GM21825 (cell line): ENCODE data around the gene PHTF2.

Source experiments
- ATAC-seq: cut with Tn5 transposase; IDR thresholded peaks from one replicate; pipeline ENCODE4 v1.9.1; 2021; ENCODE audit warnings: mild to moderate bottlenecking, moderate library complexity; ENCODE audit not compliant: unreplicated experiment

Gene PHTF2

GRCh38 chr7:77918676-77919075, 120.1 kb downstream of the PHTF2 start:
- ATAC-seq = no peak

DNA sequence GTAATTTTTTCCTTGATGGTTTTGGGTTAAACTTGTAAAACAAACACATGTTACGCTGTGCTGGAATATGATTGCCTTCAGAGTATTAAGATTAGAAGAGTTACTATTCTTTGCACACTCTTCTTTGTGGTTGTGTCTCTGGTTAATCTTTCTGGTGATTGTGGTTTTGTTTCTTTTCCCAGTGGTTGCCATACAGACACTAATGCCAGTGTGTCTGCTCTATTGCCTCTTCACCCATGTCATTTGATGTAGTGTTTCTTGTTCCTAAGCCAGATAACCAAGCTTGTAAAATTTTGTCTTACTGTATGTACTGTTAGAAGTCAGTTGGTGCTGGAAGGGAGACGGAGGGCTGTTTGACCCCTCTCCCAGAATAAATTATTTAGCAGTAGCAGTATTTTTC, 124.8 kb downstream of the PHTF2 start:
- ATAC-seq = peak; percentile 52

DNA sequence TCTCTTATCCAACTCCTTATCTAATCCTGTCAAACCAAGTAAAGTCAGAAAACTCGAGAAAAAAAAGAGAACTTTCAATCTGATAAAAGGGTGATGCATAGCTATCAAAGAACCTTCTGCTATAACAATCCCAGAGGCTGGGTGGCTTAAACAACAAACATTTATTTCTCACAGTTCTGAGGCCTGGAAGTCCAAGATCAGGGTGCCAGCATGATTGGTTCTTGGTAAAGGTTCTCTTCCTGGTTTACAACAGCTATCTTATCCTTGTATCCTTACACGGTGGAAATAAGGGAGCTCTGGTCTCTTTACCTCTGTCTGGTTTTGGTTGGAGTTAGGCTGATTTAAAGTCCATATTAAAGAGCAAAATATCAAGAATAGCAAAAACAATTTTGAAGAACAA, 131.9 kb downstream of the PHTF2 start:
- ATAC-seq = no peak

DNA sequence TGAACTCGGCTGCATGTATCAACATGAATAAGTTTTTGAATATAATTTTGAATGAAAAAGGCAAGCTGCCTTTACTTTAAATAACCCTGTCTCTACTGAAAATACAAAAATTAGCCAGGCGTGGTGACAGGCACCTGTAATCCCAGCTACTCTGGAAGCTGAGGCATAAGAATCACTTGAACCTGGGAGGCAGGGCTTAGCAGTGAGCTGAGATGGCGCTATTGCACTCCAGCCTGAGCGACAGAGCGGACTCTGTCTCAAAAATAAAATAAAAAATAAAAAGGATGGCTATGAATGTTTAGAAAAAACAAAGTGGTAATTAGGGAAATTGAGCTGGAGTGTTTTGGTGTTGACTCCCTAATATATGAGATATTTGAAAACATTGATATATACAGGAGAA, 133.3 kb downstream of the PHTF2 start:
- ATAC-seq = no peak

- no peak for ATAC-seq
These were observed 134.8 kb downstream of the PHTF2 start for GRCh38 chr7:77933394-77933793.

DNA sequence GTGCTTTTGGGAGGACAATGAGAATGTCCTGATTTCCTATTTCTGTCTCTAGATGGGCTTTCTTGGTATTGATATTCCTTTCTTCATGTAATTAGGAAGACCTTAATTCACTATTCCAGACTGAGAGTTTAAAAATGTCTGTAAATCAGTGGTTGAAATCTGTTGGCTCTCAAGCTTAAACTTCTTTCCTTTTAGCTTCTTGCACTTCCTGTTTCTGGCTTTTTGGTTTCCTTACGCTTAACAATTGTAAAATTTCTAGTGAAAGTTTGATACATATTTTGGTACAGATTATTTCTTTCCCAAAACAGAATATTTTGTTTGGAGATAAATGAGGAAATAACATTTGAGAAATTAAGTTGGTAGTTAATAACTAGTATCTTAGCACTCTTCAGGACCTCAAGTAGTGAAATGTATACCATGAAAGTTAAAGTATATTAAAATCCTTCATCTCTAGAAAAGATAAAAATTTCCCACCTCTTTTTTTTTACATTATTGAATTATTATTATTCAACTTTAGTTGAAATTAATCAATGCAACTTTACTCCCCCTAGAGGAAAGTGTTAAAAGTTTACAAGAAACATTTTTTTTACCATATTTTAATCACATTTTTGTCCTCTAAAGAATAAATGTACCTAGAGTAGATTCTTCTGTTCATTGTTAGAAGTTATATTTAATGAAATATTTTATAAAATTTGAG, 137.2 kb downstream of the PHTF2 start:
- no peak for ATAC-seq

DNA sequence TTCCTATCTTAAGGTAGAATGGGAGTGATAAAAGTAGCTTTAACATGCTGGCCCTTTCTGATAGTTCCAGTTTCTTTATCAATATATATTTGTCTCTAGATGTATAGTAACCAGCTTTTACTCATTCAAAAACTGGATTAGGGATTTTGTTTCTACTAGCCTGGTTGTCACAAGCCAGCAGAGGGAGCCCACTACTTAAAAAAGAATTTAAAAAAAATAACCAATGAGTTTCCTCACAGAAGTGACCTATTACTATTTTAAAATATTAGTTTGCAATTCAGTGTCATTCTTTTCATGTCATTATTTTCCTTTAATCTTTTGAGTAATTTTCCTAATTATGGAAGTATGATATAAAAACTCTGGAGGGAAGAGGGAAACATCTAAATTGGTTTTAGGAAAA, 142.1 kb downstream of the PHTF2 start:
- no peak for ATAC-seq

DNA sequence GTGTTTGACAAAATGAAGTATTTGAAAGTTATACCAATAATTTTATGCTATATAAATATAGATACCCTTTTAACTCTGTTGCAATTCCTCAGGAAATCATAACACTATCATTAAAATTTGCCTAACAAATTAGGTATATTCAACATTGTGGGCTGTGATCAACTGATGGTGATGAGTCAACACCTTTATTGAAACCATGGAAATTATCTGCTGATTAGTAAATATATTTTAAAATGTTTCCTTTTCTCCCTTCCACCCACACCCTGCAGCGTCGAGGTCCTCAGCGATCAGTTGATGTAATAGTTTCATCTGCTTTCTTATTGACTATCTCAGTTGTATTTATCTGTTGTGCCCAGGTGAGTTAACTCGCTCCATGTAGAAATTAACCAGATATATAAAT, 143.9 kb downstream of the PHTF2 start:
- no peak for ATAC-seq

GRCh38 chr7:77944183-77945182, 145.9 kb downstream of the PHTF2 start:
- no peak for ATAC-seq

DNA sequence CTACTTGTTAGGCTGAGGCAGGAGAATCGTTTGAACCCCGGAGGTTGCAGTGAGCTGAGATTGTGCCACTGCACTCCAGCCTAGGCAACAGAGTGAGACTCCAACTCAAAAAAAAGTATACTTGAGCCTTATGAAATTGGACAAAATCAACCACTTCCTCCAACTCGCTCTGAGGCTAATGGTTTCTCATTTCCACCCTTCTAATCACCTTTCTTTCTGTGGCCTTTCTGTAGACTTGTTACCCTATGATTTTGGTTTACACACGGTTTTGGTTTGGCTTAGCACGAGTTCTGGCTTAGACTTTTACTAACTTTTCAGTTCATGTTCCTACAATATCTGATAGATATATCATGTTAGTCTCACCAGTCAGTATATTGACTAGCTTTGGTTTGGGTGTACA, 152.0 kb downstream of the PHTF2 start:
- no peak for ATAC-seq

DNA sequence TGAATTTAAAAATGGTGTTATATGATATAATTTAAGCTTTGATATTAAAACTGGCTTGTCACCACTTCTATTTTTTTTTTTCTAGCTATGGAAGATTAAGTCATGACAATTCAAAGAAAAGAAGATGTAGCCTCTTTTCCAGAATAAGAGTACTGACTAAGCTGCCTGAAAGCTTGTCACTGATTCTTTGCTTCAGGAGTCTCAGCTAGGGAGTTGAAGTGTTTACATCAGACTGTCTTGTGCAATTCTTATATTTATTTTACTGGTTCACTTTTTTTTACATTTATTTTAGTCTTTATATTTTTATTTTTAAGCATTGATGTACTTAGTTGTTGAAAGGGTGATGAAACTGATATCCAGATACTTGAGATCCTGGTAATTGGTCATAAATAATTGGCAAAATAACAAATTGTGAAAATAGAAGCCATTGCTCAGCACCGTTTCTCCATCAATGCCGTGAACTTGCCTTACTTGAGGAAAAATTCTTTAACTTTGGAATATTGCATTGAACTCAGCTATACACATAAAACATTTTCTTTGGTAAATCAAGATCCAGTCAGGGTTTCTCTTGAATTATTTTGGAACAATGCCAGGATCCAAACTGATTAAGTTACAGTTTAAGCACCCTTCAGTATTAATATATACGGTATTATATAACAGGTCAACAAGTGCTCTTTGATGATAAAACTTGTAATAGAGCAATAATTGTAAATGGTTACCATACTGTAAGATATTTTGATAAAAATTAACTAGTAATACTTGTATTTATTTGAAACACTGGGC, 156.4 kb downstream of the PHTF2 start:
- ATAC-seq = no peak

- no peak for ATAC-seq
These were observed 159.9 kb downstream of the PHTF2 start for GRCh38 chr7:77958436-77958835.

DNA sequence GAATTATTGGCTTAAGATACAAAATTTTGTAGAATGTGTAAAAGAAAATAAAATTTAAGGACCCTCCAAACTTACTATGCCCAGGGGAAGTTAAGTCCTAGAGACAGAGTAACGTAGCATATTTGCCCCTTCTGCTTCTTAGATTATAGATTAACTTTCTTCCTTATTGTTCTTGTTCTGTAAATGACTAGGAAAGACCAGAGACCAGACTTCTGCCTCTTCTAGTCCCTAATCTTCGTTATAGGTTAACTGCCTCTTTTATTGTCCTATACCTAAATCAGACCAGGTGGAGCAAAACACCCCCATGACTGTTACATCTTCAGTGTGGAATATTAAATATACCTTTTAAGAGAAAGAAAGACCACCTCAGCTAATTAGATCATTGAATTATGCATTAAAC, 160.5 kb downstream of the PHTF2 start:
- ATAC-seq = no peak

DNA sequence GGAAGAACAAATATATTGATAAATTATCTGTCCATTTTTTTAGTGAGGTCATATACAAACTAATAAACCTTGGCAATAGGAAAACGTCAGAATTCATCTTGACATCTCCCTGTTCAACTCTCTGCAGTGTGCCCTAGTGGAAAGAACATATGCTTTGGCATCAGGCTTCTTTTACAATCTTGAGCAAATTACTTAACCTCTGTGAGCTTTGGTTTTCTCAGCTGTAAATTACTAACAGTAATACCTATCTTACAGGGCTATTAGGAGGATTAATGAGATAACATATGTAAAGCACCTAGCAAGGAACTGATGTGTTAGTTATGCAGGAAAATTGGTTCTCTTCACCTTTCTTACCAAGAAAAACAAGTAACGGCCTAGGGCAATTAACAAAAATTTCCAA, 161.8 kb downstream of the PHTF2 start:
- ATAC-seq = no peak

GRCh38 chr7:77967429-77967828, 168.9 kb downstream of the PHTF2 start:
- ATAC-seq = no peak

GRCh38 chr7:77971726-77972125, 173.2 kb downstream of the PHTF2 start:
- no peak for ATAC-seq

GRCh38 chr7:77975672-77976480, 177.3 kb downstream of the PHTF2 start:
- no peak for ATAC-seq

- ATAC-seq = no peak
These were observed 180.6 kb downstream of the PHTF2 start for GRCh38 chr7:77979219-77979618.

DNA sequence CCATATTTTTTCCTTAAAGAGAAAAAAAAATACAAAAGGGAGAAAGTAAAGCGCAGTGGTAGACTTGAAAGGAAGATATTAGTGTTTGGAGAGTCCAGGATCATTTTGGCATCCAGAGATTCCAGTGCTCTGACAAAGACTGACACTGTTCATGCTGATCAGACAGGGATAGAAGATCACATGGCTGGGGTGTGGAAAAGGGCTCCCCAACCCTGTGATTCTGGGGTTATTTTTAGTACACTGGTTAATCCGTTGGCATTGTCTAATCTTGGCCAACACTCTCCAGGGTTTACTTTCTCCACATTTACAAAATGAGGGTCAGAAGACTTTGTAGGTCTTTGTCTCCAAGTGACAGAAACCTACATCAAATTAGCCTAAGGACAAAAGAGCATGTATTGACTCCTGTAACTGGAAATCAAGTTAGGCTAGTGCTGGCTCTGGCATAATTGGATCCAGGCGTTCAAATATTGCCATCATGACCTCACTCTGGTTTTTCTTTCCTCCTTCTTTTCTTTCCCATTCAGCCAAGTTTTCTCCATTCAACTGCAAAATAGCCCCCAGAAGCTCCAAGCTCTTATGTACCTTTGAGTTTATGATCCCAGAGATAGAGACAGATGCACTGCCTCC, 181.6 kb downstream of the PHTF2 start:
- no peak for ATAC-seq

- no peak for ATAC-seq
These were observed 184.5 kb downstream of the PHTF2 start for GRCh38 chr7:77982926-77983550.
